Lower leg skin (tissue), 3 donors: ENCODE data around the gene RIGI.

ENCODE experiments used
- CTCF ChIP-seq, 3 donors: fragments of 450-650 bp; IDR thresholded peaks; one replicate each; pipeline ENCODE4 v1.5.1; 2016; ENCODE audit warnings: antibody characterized with exemption in 3 of 3, mild to moderate bottlenecking in 3 of 3, moderate library complexity in 2 of 3
- POLR2A ChIP-seq, 2 donors: fragments of 450-650 bp; IDR thresholded peaks; one replicate each; pipeline ENCODE4 v1.6.1; 2016 to 2017; ENCODE audit warnings: antibody characterized with exemption in 2 of 2, mild to moderate bottlenecking in 1 of 2, moderate library complexity in 1 of 2

- TF ChIP-seq CTCF (IDR thresholded peaks at IDR 0.05), result no peak
- TF ChIP-seq POLR2A (IDR thresholded peaks at IDR 0.05), result no peak
These were observed 24.1 kb downstream of the RIGI start for GRCh38 chr9:32501868-32502267.
